SK-N-SH (cell line): Measurements from ENCODE around the gene CFAP100.

Experiments
- CHD2 ChIP-seq: fragments of 150-350 bp; IDR thresholded peaks from 2 replicates; pipeline ENCODE4 v1.6.1; 2018; ENCODE audit warnings: low read length; ENCODE audit not compliant: partially characterized antibody
- EP300 ChIP-seq, 2 experiments: IDR thresholded peaks; 2 replicates each; pipeline versions ENCODE4 v1.4.0 to v1.6.1; 2012; ENCODE audit warnings: borderline replicate concordance in 1 of 2, low read depth in 1 of 2, low read length in 1 of 2
- USF1 ChIP-seq: IDR thresholded peaks from 2 replicates; pipeline ENCODE4 v1.4.0; 2012; ENCODE audit warnings: low read depth, borderline replicate concordance

GRCh38 chr3:126454025-126454424 is 59.3 kb downstream of the CFAP100 start:
- no peak for TF ChIP-seq CHD2
- no peak for TF ChIP-seq EP300 (IDR thresholded peaks at IDR 0.05; ENCODE audit: borderline replicate concordance in 1 of 2, low read depth in 1 of 2, low read length in 1 of 2)
- no peak for TF ChIP-seq USF1
